GM19328 (cell line): Measurements from ENCODE around the gene TRIM52.
"Not testable (repeated sequence)": the region's sequence is repeated elsewhere in the genome, so short reads cannot be mapped to it uniquely, and the experiment has no call there.

Experiments
- ATAC-seq: cut with Tn5 transposase; IDR thresholded peaks from one replicate; pipeline ENCODE4 v1.9.1; 2021; ENCODE audit warnings: mild to moderate bottlenecking, moderate library complexity; ENCODE audit not compliant: unreplicated experiment

Gene TRIM52

GRCh38 chr5:181217111-181217802 is 43.7 kb downstream of the TRIM52 start:
- no peak for ATAC-seq

GRCh38 chr5:181215997-181216989 is 44.6 kb downstream of the TRIM52 start:
- ATAC-seq = no peak

- not testable (repeated sequence) for ATAC-seq
Observed at GRCh38 chr5:181214249-181214648, 46.7 kb downstream of the TRIM52 start.

- no peak for ATAC-seq
Observed at GRCh38 chr5:181212934-181213333, 48.0 kb downstream of the TRIM52 start.

- ATAC-seq = no peak
Observed at GRCh38 chr5:181212080-181212479, 48.9 kb downstream of the TRIM52 start.

GRCh38 chr5:181211208-181211607 is 49.7 kb downstream of the TRIM52 start:
- ATAC-seq = no peak

GRCh38 chr5:181210698-181211097 is 50.2 kb downstream of the TRIM52 start:
- ATAC-seq = not testable (repeated sequence)

GRCh38 chr5:181210148-181210547 is 50.8 kb downstream of the TRIM52 start:
- not testable (repeated sequence) for ATAC-seq

- not testable (repeated sequence) for ATAC-seq
Observed at GRCh38 chr5:181209006-181209405, 51.9 kb downstream of the TRIM52 start.

- ATAC-seq = no peak
Observed at GRCh38 chr5:181207960-181208253, 53.0 kb downstream of the TRIM52 start.

GRCh38 chr5:181207214-181207959 is 53.6 kb downstream of the TRIM52 start:
- no peak for ATAC-seq

- ATAC-seq = no peak
Observed at GRCh38 chr5:181205761-181206649, 54.9 kb downstream of the TRIM52 start.
